DMS53 (cell line): ENCODE measurements around the gene DKK2.

Experiments used
- DNase-seq: peaks from one replicate; lab custom pipeline; 2025; lab: John Stamatoyannopoulos, UW

The DKK2 gene

DNA sequence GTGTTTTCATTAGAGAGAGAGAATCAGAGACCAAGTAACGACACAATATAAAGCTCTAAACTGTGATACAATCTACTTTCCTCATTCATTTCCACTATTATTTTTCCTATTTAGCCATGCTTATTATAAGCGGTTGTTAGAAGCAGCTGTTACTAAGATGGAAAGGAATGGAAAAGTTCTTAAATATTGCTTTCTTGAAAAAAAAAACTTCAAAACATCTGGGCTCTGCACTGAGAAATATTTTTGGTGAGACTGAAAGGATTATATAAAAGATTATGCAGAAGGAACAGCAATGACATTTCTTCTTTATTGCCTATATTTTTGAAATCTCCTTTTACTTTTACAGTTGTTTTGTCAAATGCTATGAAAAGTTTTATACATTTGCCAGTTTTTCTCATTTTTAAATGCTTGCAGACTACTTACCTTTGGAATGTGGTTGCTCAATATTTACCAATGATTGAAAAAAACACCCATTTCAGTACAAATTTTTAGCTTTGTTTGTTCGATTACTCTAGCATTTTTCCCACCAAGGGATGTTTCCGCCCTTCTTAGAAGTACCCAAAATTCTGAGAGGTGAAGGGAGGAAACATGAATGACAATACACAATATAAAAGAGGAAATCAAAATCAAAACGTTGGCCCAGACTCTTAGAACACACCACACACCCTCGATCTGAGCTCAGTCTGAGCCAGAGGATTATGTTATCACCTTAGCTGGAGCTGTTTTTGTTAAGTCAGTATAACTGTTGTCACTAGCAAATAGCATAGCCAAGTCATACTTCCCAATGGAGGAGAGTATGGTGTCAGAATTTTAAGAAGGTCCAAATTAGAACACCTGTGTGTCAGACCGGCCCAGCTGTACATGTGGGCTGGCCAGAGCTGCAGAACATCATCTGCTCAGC, 18.4 kb downstream of the DKK2 start:
- no peak for DNase-seq

DNA sequence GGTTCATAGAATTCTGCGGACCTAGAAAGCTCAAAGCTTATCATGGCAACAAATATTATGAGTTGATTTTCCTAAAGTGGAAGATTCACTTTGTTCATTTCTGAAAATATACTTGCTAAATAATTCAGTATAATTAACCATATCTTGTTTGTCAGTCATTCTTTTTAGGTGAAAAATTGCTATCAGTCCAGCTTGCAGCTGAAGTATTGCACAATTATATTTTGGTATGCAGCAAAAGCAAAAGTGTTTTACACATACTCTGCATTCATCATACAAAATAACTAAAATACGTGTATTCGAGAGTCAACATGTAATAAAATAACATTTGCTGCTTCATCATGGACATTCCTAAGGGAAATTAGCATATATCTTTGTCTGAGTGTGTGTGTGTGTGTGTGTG, 24.8 kb downstream of the DKK2 start:
- no peak for DNase-seq

DNA sequence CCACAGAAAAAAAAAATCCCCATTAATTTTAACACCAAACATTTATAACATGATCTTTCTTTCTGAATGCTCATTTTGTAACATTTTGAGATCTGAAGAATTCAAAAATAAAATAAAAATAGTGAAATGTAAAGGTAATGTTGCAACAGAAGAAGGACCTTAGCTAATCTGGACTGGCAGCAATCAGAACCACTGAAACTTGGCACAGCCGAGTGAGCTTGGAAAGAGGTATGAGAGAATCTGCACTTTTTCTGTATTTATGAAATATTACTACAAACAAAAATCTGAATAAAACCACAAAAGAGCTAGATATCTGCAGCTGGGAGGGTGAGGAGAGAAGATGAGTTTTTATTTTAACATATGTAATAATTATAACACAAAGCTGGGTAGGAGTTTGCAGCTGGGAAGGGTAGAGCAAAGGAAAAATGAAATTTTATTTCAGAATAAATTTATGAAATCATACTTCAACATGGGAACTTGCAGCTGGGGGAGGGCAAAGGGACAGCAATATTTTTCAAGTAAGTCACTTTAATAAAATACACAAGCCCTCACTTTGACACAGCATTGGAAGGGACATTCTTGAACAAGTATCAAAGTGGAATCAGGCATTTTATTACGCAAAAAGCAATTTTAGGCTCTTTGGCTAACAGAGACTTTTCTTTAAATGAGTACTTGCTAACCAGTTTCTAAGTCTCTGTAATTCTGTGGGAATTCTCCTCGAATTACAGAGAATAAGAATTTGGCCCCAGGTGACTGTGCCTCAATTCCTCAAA, 26.7 kb downstream of the DKK2 start:
- no peak for DNase-seq

DNA sequence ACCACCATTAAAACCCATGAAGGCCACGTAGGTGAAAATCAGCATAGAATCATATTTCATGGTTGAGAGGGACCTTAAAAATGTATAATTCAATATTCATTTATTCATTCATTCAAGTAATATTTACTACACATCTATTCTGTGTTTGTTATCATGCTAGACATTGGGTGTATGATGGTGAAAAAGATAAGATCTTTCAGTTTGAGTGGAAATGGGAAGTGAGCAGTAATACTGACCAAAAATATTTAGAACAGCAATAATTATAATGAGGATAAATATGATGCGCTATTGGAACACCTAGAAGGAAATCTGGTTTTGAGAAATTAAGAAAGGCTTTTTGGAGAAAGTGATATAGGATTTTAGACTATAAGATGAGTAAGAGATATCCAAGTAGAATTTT, 28.0 kb downstream of the DKK2 start:
- DNase-seq = no peak

DNA sequence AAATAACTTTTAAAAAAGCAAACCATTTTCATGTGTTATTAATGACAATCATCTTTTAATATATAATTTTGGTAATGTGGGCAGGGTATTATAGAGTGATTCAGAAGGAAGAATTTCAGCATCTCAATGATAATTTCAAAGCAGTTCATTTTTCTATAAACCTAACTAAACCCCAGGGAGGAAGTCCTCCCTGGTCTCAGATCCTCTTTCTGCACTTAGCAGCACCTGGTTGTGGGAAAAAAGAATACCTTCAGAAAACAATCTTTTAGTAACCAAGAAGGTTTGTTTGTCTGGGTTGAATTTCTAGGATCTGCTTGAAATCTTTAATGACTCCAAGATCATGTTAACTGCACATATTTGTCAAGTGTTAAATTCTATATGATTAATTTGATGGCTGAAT, 29.9 kb downstream of the DKK2 start:
- DNase-seq = no peak

DNA sequence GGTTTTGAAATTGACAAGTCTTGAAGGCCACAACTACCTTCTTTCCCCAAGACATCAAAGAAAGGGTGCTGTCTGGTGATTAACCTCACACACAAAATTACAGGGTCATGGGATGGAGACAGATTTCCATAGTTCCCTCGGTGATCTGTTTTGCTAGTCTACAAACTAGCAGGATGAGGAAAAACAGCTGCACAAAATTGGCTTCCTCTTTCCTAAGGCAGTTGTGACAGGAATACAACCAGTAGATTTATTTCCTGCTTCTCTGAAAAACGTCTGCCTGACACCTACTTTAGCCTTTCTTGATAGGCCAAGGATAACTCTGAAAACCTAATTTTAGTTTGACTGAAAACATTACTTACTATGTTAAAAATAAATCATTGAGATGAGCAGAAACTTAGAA, 39.6 kb downstream of the DKK2 start:
- no peak for DNase-seq

DNA sequence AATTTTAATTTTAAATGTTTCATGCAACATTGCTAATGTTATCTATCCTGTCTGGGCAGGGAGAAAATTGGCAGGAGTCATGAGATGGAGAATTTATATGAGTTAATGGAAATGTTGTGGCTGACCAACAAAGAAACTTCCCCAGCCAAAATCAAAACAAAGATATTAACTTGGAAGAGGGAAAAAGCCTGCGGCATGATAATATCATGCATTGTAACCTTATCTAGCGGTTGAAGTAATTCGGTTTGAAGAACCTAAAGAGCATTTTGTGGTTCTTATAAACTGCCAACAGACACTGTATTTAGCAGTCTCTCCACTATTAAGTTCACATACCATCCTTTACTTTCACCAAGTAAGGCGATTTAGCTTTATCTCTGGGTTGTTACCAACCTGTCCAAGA, 42.3 kb downstream of the DKK2 start:
- no peak for DNase-seq

DNA sequence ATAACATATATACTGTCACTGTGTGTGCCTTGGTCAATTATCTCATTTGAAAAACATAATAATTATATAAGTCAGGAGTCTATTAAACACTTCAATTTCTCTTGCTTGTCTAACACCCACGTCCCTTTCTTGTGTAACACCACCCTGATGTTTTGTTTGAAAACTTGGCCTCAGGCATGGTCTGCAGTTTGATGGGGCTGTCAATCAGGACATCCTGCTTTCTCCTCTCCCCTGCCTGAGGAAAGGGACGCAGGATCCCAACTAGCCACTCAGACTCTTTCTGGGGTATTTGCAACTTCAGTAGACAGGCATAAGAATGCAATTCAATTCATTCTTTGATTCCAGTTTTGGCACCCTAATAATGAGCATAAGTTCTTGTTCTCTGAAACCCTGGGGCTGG, 48.8 kb downstream of the DKK2 start:
- no peak for DNase-seq

DNA sequence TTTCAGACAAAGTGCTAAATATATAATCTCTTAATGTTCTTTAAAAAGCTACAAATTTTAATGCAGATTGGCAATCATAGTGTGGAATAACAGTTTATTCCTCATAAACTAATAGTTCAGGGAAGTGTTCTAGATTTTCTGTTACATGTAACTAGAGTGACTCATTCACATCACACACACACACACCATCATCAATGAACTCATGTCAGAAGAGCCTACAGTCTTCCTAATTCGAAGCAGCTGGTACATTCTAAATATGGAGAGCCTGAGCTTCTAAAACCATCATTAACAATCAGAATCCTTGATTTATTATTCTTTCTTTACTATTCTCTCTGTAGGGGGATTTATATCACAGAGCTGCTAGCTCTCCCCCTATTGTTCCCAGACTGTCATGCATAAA, 49.6 kb downstream of the DKK2 start:
- DNase-seq = peak; percentile 27

DNA sequence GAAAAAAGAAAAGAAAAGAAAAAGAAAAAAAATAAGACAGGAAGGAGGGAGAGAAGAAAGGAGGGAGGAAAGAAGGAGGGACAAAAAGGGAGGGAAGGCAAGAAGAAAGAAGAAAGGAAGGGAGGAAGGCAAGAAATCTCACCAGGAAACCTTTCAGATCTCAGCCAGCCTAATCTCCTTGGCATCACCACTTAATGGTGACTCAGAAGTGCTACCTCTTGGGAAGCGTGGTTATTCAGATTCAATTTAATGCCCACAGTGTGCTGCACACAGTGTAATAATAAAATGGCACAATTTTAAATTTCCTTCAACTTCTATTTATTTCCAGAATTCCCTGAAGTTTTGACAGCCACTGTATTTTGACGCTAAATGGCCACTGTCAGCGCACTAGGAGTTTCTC, 50.3 kb downstream of the DKK2 start:
- no peak for DNase-seq

DNA sequence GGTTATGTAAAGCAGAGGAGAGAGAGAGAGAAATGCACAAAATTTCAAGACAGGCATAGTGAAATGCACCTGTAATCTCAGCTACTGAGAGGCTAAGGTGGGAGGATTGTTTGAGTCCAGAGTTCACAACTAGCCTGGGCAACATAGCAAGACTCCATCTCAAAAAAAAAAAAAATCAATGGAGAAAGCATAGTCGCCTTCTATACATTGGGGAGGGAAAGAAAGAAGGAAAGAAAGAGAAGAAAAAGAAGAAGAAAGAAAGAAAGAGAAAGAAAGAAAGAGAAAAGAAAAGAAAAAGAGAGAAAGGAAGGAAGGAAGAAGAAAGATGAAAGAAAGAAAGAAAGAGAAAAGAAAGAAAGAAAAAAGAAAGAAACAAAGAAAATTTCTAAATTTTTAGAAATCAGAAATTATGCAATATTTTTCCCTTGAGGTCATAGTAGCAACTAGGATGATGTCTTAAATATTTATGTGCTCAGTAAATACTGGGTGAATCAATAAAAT, 53.4 kb downstream of the DKK2 start:
- DNase-seq = no peak

DNA sequence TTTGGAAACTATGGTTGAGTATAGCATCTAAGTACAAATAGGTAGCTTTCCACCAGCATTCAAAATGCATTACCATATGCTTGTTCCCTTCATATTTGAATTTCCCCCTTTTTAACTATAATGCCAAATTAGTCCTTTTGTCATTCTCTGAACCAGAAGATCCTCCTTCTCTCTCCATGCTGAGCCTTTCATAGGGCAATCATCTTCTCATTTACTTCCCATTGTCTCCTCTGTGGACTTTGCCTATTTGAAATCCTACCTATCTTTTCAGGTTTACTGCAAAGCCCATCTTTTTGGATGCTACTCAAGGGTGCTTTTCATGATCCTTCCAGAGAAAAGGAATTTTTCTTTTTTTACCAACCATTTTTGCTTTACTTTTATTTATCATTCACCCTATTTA, 54.7 kb downstream of the DKK2 start:
- DNase-seq = no peak

DNA sequence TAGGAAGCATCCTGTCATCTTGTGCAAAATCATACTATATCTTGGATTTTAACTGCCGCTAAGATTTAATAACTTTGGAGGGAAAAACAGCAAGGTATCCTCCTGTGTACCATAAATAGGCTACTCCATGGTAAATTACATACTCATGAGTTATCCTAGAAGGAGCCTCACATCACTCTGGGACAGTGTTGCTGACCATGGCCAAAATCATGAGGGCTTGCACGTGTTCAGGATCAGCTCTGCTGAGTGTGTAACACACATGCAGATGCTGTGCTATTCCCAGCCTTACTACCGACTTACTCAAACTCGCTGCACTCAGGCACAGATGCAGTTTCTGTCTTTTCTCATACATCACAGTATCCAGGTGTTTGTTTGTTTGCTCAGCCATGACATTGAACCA, 56.6 kb downstream of the DKK2 start:
- no peak for DNase-seq

DNA sequence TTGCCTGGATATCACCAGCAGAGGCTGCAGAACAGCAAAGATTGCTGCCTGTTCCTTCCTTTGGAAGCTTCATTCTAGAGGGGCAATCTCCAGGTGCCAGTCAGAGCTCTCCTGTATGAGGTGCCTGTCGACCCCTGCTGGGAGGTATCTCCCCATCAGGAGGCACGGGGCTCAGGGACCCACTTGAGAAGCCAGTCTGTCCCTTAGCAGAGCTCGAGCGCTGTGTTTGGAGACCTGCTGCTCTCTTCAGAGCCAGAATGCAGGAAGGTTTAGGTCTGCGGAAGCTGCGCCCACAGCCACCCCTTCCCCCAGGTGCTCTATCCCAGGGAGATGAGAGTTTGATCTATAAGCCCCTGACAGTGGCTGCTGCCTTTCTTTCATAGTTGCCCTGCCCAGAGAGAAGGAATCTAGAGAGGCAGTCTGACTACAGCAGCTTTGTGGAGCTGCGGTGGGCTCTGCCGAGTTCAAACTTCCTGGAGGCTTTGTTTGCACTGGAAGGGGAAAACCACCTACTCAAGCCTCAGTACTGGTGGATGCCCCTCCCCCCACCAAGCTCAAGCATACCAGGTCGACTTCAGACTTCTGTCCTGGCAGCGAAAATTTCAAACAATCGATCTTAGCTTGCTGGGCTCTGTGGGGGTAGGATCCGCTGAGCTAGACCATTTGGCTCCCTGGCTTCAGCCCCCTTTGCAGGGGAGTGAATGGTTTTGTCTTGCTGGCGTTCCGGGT, 57.9 kb downstream of the DKK2 start:
- no peak for DNase-seq

DNA sequence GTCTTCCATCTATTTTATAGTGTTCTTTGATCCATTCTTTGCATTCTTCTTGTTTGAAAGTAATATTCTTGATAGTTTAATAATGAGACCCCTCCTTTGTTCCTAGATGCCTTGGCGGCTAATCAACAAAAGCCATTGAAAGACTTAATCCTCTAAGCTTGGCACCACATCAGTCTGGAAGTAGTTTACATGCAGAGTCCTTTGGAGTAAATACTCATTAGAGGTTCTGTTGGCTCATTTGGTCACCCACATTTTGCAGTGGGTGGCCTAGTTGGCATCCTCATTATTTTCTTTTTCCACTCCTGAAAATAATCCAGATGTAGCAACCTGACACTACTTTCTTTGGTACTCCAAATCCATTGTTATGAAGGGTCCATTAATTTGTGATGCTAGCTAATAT, 64.5 kb downstream of the DKK2 start:
- no peak for DNase-seq

DNA sequence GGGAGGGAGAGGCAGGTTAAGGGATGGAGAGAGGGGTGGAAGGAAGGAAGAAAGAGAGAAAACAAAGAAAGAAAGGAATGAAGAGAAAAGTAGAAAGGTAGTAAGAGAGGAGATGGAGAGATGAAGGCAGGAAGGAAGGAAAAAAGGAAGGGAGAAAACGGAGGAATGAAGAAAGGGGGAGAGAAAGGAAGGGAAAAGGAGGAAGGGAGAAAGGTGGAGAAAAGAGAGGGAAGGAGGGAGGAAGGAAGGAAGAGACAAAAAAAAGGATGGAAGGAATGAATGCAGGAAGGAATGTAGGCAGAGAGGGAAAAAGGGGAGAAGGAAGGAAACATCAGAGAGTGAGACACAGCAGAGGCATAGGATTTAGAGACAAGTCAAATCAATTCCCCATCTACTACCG, 68.2 kb downstream of the DKK2 start:
- no peak for DNase-seq

DNA sequence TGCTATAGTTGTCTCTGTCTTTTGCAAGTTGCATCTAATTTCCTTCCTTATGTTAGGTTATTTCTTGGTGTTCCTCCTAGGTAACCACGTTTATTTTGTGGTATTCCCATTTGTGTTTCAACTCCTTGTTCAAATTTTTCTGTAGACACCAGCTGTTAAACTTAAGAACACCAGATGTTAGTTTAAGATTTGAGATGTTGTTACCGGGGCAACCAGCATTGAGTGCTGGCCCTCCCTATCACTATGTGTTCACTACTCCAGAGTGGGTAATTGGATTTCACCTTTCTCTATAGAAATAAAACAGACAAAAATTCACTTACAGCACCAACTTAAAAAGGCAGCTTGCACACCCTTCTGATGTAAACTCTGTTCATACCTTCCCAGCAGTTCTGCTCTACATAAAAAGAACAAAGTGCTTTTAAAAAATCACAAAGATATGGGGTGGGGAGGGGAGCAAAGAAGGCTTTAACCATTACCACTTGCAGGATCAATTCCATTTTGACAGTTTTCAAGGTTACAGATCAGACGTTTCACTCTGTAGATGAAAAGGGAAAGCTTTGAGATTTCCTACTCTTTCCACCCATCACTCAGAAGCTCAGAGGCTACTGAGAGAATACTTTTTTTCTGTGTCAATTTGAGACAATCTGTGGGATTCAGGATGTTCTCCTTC, 82.9 kb downstream of the DKK2 start:
- DNase-seq = no peak

DNA sequence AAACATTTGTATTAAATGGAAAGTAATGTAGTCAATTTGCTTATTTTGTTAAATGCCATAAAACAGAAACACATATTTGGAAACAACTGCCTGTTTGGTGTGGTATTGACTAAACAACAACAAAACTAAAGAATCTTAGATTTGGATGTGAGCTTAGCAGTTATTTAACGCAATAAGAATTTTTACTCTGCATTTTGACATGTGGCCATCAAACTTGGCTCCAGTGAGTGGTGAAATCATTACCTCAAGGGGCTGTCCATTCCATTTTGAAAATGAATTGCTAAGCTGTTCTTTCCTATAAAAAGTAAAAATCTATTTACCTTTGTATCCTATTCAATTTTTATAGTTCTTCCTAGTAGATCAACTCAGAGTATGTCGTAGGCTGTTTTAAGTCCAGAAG, 84.2 kb downstream of the DKK2 start:
- no peak for DNase-seq

DNA sequence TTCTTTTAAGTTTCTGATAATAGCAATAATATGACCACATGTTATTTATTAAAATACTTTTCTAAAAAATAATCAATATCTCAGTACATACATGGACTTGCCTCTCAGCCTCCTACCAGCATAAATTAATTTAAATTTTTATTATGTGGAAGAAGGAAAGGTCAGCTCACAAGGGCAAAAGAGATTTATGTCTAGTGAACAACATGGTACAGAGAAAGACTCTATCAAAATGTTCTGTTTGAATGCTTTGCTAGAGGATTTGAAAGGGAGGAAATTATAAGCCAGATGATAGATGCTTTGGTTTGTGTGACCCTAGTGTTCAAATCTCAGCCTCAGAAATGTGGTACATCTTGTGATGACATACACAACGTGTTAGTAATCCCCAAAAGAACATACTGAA, 94.3 kb downstream of the DKK2 start:
- no peak for DNase-seq

DNA sequence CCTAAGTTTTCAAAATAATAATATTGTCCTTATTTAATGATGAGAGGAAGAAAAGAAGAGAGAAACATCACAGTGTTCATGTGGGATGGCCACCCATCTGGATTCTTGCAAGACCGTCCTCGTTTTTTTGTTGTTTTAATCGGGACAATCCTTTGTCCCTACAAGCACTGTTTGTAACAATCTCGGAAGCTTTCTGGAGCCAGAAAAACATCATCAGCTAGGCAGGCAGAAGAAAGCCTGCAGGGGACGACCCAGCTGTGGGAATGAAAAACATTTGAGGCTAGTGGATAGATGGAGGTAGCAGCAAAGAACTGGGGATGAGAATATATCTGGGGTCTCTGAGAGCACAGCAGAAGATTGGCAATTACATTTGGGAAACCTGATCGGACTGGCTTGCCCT, 105.6 kb downstream of the DKK2 start:
- DNase-seq = no peak

DNA sequence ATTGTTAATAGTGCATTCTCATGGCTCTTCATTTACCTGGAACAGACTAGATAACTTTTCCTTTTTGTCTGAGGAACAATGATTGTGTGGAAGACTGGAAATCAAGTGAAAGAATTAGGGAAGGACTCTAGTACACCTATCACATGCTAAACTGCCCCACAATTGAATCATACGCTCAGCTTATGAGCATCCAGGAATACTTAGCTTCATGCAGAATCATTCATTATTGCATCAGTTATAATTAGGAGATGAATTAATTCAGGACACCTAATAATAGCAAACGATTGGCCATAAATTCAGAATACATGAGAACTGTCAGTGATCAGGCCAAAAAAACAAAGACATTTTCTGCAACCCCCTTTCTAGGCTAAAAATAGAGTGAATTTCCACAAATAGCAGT, 106.9 kb downstream of the DKK2 start:
- no peak for DNase-seq

DNA sequence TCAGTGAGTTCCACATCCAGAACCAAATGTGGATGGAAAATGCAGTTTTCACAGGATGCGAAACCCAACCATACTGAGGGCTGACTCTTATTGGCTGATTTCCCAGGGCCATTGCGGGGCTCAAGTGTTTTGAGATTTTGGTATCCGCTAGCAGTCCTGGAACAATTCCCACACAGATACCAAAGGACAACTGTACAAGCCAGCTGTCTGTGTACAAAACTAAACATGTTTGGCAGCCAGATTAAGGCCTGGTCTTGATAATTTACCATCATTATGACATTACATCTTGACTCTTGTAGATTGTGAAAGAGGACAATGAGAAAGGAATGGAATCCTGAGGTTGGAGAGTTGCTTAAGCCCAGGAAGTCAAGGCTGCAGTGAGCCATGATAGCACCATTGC, 121.9 kb downstream of the DKK2 start:
- no peak for DNase-seq
